ENCODE measurements around the gene OGDHL. TPM values are rescaled to one million over a fixed set of nuclear protein-coding genes. Genes with fewer than 3 reads are reported as not detected.

OGDHL gene
- total RNA-seq, result 0.16 and 0.25 TPM in 2 replicates

DNA sequence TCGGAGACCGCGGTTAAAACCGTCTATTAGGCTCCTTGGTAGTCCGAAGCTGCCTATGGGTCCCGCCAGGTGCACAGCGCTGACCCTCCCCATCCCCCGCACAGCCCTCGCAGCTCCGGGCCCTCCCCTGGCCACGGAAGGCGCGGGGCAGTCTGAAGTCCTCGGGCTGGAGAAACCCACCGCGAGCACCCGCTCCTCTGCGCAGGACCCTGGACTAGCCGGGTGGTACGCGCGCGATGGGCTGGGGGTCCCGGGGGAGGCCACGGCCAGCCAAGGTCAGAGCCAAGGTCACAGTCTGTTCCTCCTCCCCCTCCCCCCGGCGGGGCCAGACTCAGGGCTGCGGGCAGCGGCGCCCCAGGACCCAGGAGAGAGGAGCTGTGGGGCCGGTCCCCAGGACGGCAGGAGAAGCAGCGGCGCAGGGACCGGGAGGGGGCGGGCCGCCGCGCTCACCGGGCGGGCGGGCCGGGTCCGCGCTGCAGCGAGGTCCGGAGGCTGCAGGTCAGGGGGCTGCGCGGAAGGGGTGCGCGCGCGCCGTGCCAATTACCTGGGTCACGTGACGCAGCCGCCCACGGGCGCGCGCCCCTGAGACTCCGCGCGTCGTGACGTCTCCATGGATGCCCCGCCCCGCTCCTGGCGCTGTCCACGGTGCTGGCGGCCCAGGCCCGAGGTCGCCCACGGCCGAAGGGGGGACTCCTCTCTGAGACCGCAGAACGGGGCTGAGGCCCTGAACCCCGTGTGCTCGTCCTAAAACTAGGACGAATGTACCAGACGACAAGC is at the start of gene OGDHL:
Gene OGDHL (minus strand): TSS at position 535 of the 777 bp plus-strand sequence. CDS start 3,731 bp downstream, outside the sequence.

Other genes starting within 250 kb of the OGDHL start
- 7.3 and 19.8 TPM in 2 replicates for gene ERCC6, start 223.2 kb downstream of the OGDHL start, total RNA-seq
- not detected in 2 replicates for gene SLC18A3, start 152.0 kb downstream of the OGDHL start, total RNA-seq
- not detected in 2 replicates for gene CHAT, start 148.3 kb downstream of the OGDHL start, total RNA-seq
- not detected in 2 replicates for gene C10orf53, start 82.7 kb downstream of the OGDHL start, total RNA-seq
- 18.1 and 44.1 TPM in 2 replicates for gene PARG, start 179.7 kb upstream of the OGDHL start, total RNA-seq
- 5.5 and 17.2 TPM in 2 replicates for gene TIMM23B, start 179.7 kb upstream of the OGDHL start, total RNA-seq
- gene AGAP6, start 226.1 kb upstream of the OGDHL start, total RNA-seq, result 1.1 and 4.0 TPM in 2 replicates

All from bladder microvascular endothelial cell (primary cell).